Measurements from ENCODE around the gene RNASE3. TPM values are rescaled to one million over a fixed set of nuclear protein-coding genes. Genes with fewer than 3 reads are reported as not detected.

RNASE3 gene
- total and polyA plus RNA-seq, 2 donors (not counting 3 experiments of a cell fraction or from before 2014, with no cell fraction given), result not detected

- no peak for TF ChIP-seq MYC (IDR thresholded peaks at IDR 0.05; ENCODE audit: low read depth, low read length)
- TF ChIP-seq POLR2A (IDR thresholded peaks at IDR 0.05; ENCODE audit: low read depth, low read length), result no peak
- TF ChIP-seq MAX (IDR thresholded peaks at IDR 0.05; ENCODE audit: insufficient read depth, insufficient read length), result no peak
- TF ChIP-seq POLR2AphosphoS5 (IDR thresholded peaks at IDR 0.05; ENCODE audit: insufficient read depth, low read depth, low read length), result no peak
- no peak for TF ChIP-seq FOS (IDR thresholded peaks at IDR 0.05; ENCODE audit: borderline replicate concordance, insufficient read depth, low read length)
- peak; percentile 31 to 51 for TF ChIP-seq CTCF (IDR thresholded peaks at IDR 0.05; ENCODE audit: extremely low read depth in 1 of 2, insufficient read depth in 1 of 2, low read depth in 1 of 2, low read length in 2 of 2)
- TF ChIP-seq EZH2 (IDR thresholded peaks at IDR 0.05; ENCODE audit: borderline replicate concordance, low read depth, low read length, severe bottlenecking), result no peak
- Histone ChIP-seq H3K9ac (replicated peaks; ENCODE audit: extremely low read depth, insufficient read depth, low read length) (no peak overlapping the region), H3K9me1 (replicated peaks; ENCODE audit: control insufficient read depth, extremely low read depth, insufficient read depth, low read length) (no peaks in the 10 kb centered on the region), H4K20me1 (replicated peaks; ENCODE audit: control insufficient read depth, extremely low read depth, insufficient read depth, low read length) (no peaks in the 10 kb centered on the region), H2AFZ (ENCODE audit: low read depth, low read length) (no peak overlapping the region), H3K9me3 (replicated peaks; ENCODE audit: control insufficient read depth, insufficient read depth, low read length) (no peaks in the 10 kb centered on the region), H3K27ac (ENCODE audit: insufficient read depth, low read depth, low read length) (no peak overlapping the region), H3K27me3 (ENCODE audit: control insufficient read depth in 2 of 2, insufficient read depth in 2 of 2, low read length in 2 of 2) (peaks cover 7 to 22% of the 10 kb centered on the region in 2 experiments), H3K79me2 (ENCODE audit: control insufficient read depth, insufficient read depth, low read length) (no peaks in the 10 kb centered on the region), H3K4me3 (replicated peaks in 1 of 3; ENCODE audit: insufficient read depth in 1 of 3, low read depth in 1 of 3, low read length in 3 of 3) (no peak overlapping the region), H3K36me3 (ENCODE audit: control insufficient read depth in 2 of 2, extremely low read depth in 1 of 2, insufficient read depth in 2 of 2, low read length in 2 of 2) (no peaks in the 10 kb centered on the region), H3K4me2 (ENCODE audit: insufficient read depth, low read length) (no peak overlapping the region), H3K4me1 (ENCODE audit: control insufficient read depth, extremely low read depth, insufficient read depth, low read length) (no peaks in the 10 kb centered on the region)
- FAIRE-seq (peak; percentile 47), DNase-seq (ENCODE audit: low read depth, low spot score) (peak; percentile 24)
- POLR2A ChIA-PET, result no interaction called here
- intact Hi-C loops (cut with micrococcal nuclease) (no loop called here), dilution Hi-C loops (cut with MboI; ENCODE audit: extremely low pct_ligation_motif_present, low sequenced_read_pairs) (no loop called here)
- BruUV-seq (replicated peaks), result no TSS peak
- CTCF ChIA-PET, result interaction anchor here (0.8 to 8.0 kb wide), 9 partner anchors 8 to 176 kb away, joined by 3 to 180 read pairs (median 10); no protein-coding TSS in a partner anchor
Observed at GRCh38 chr14:20866963-20867362, 24.2 kb upstream of the RNASE3 start.
